WTC11 (cell line): ENCODE results near the gene ZEB2. TPM values are rescaled to one million over a fixed set of nuclear protein-coding genes. Genes with fewer than 3 reads are reported as not detected.

Source experiments
- ATAC-seq: fragments of 200-7000 bp; cut with Tn5 transposase; 2 replicates; pipeline ENCODE4 v1.10.0; 2021; ENCODE audit warnings: mild to moderate bottlenecking, moderate library complexity
- CTCF ChIA-PET: fragments of 300-600 bp; sonication (Branson Sonifier 250); formaldehyde crosslinking; loops from one replicate; lab custom pipeline; 2021; ENCODE audit warnings: antibody characterized with exemption; lab: Charles Lee
- POLR2A ChIA-PET: fragments of 350-600 bp; sonication (Branson Sonifier 250); formaldehyde crosslinking; loops from one replicate; lab custom pipeline; 2021; ENCODE audit warnings: antibody characterized with exemption; lab: Charles Lee
- DNase-seq: peaks from one replicate; pipeline ENCODE4 v3.0.0; 2021; ENCODE audit warnings: low spot score
- H3K27ac Mint-ChIP-seq: 2 replicates; pipeline ENCODE4 v1.8.0; 2021; ENCODE audit warnings: mixed read lengths
- H3K27me3 Mint-ChIP-seq: 2 replicates; pipeline ENCODE4 v1.8.0; 2021; ENCODE audit warnings: low read depth, mild to moderate bottlenecking, moderate library complexity, mixed read lengths
- H3K36me3 Mint-ChIP-seq: 2 replicates; pipeline ENCODE4 v1.8.0; 2021; ENCODE audit warnings: mixed read lengths
- H3K4me1 Mint-ChIP-seq: 2 replicates; pipeline ENCODE4 v1.8.0; 2022; ENCODE audit warnings: mixed read lengths
- H3K4me3 Mint-ChIP-seq: 2 replicates; pipeline ENCODE4 v1.8.0; 2021; ENCODE audit warnings: mild to moderate bottlenecking, moderate library complexity, mixed read lengths
- H3K9me3 Mint-ChIP-seq: 2 replicates; pipeline ENCODE4 v1.8.0; 2021; ENCODE audit warnings: mixed read lengths
- ERG ChIP-seq: fragments of 250-450 bp; sonication (Bioruptor Pico); IDR thresholded peaks from 2 replicates; pipeline ENCODE4 v1.8.0; 2021; ENCODE audit warnings: mild to moderate bottlenecking
- ESRRA ChIP-seq: sonication (generic); formaldehyde crosslinking; IDR thresholded peaks from 2 replicates; pipeline ENCODE4 v1.8.1; 2022; ENCODE audit warnings: mild to moderate bottlenecking, missing genetic modification reagents, borderline replicate concordance
- ETV6 ChIP-seq: sonication (generic); formaldehyde crosslinking; IDR thresholded peaks from 2 replicates; pipeline ENCODE4 v1.8.1; 2022; ENCODE audit warnings: mild to moderate bottlenecking, missing genetic modification reagents
- FOXJ3 ChIP-seq: sonication (generic); formaldehyde crosslinking; IDR thresholded peaks from 2 replicates; pipeline ENCODE4 v1.9.0; 2021; ENCODE audit warnings: missing genetic modification reagents, mild to moderate bottlenecking, borderline replicate concordance
- HMGA2 ChIP-seq: fragments of 250-450 bp; sonication (Bioruptor Pico); IDR thresholded peaks from 2 replicates; pipeline ENCODE4 v1.4.0; 2021; ENCODE audit warnings: mild to moderate bottlenecking, moderate library complexity
- NFYB ChIP-seq: sonication (generic); formaldehyde crosslinking; conservative IDR thresholded peaks from 2 replicates; pipeline ENCODE4 v1.8.0; 2022; ENCODE audit warnings: low read depth, missing genetic modification reagents
- NR3C1 ChIP-seq: sonication (generic); formaldehyde crosslinking; conservative IDR thresholded peaks from 2 replicates; pipeline ENCODE4 v1.8.1; 2023; ENCODE audit warnings: low read depth, mild to moderate bottlenecking, missing genetic modification reagents
- PRRX2 ChIP-seq: fragments of 250-450 bp; sonication (Bioruptor Pico); IDR thresholded peaks from 2 replicates; pipeline ENCODE4 v1.8.0; 2021; ENCODE audit warnings: mild to moderate bottlenecking
- RORB ChIP-seq: fragments of 250-450 bp; sonication (Bioruptor Pico); IDR thresholded peaks from 2 replicates; pipeline ENCODE4 v1.9.0; 2021; ENCODE audit warnings: mild to moderate bottlenecking
- STAT6 ChIP-seq: sonication (generic); formaldehyde crosslinking; conservative IDR thresholded peaks from 2 replicates; pipeline ENCODE4 v1.8.1; 2023; ENCODE audit warnings: mild to moderate bottlenecking, low read depth, missing genetic modification reagents, moderate library complexity
- TCF7 ChIP-seq: sonication (generic); formaldehyde crosslinking; IDR thresholded peaks from 2 replicates; pipeline ENCODE4 v1.8.0; 2022; ENCODE audit warnings: mild to moderate bottlenecking, low read depth, missing genetic modification reagents, moderate library complexity
- TEAD1 ChIP-seq: sonication (generic); formaldehyde crosslinking; IDR thresholded peaks from 2 replicates; pipeline ENCODE4 v1.8.0; 2022; ENCODE audit warnings: mild to moderate bottlenecking, missing genetic modification reagents
- TP53 ChIP-seq: sonication (generic); formaldehyde crosslinking; IDR thresholded peaks from 2 replicates; pipeline ENCODE4 v1.8.1; 2023; ENCODE audit warnings: mild to moderate bottlenecking, missing genetic modification reagents
- ZNF121 ChIP-seq: sonication (generic); formaldehyde crosslinking; IDR thresholded peaks from 2 replicates; pipeline ENCODE4 v1.8.0; 2023; ENCODE audit warnings: missing genetic modification reagents
- ZNF138 ChIP-seq: sonication (generic); formaldehyde crosslinking; conservative IDR thresholded peaks from 2 replicates; pipeline ENCODE4 v1.8.1; 2022; ENCODE audit warnings: mild to moderate bottlenecking, moderate library complexity, missing genetic modification reagents
- ZNF263 ChIP-seq: sonication (generic); formaldehyde crosslinking; IDR thresholded peaks from 2 replicates; pipeline ENCODE4 v1.8.1; 2022; ENCODE audit warnings: low read depth, mild to moderate bottlenecking, moderate library complexity, missing genetic modification reagents
- ZNF317 ChIP-seq: sonication (generic); formaldehyde crosslinking; IDR thresholded peaks from 2 replicates; pipeline ENCODE4 v1.8.1; 2023; ENCODE audit warnings: low read depth, mild to moderate bottlenecking, moderate library complexity, missing genetic modification reagents, borderline replicate concordance
- total RNA-seq: library from RNA; stranded (reverse); gene quantifications from 3 replicates; pipeline ENCODE4 v1.2.3, GENCODE V29; 2021
- TF ChIP-seq, protein P1 (sequence below): fragments of 250-450 bp; sonication (Bioruptor Pico); IDR thresholded peaks from 2 replicates; pipeline ENCODE4 v1.9.0; 2021; ENCODE audit warnings: mild to moderate bottlenecking
- TF ChIP-seq, protein P2 (sequence below): sonication (generic); formaldehyde crosslinking; IDR thresholded peaks from 2 replicates; pipeline ENCODE4 v1.8.0; 2022; ENCODE audit warnings: mild to moderate bottlenecking, missing genetic modification reagents
- TF ChIP-seq, protein P3 (sequence below): sonication (generic); formaldehyde crosslinking; IDR thresholded peaks from 2 replicates; pipeline ENCODE4 v1.8.0; 2023; ENCODE audit warnings: mild to moderate bottlenecking, missing genetic modification reagents

ZEB2 gene
- total RNA-seq, 1 experiment from 2014 or later = 0.42 TPM

DNA sequence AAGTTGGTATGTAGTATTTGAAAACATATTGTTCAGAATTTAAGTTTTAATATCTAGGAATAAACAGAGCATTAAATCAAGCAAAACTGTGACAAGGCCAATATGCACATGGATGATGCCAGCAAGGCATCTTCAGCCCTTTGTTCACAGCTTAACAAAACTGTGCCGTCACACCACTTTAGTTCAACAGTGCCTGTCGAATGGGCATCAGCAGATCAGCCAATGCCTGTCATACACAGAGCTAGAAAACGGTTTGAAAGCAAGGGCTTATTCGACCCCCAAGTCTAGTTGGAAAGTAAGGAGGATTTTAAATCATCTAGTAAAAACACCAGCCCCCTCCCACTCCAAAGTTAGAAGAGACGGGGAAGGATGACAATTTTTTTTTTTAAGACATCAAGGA lies 16.7 kb downstream of the ZEB2 start:
- Mint-ChIP-seq H3K27me3 (peaks cover 10% of the 10 kb centered on the region), H3K4me3 (no peak overlapping the region), H3K9me3 (no peaks in the 10 kb centered on the region), H3K36me3 (no peaks in the 10 kb centered on the region), H3K27ac (no peak overlapping the region), H3K4me1 (peaks cover 53% of the 10 kb centered on the region)
- ChIA-PET POLR2A (no interaction called here), CTCF (interaction anchor here (0.7 to 2.6 kb wide), 4 partner anchors 54 to 775 kb away, joined by 3 to 20 read pairs (median 6); no protein-coding TSS in a partner anchor)
- ATAC-seq (no peak), DNase-seq (no peak)
- TF ChIP-seq PRRX2 (CRISPR knock-in tag) (no peak), TCF7 (no peak), ERG (CRISPR knock-in tag) (no peak), TP53 (CRISPR knock-in tag) (no peak), RORB (CRISPR knock-in tag) (no peak), HMGA2 (CRISPR knock-in tag) (no peak), FOXJ3 (CRISPR knock-in tag) (no peak), ZNF138 (CRISPR knock-in tag) (no peak), ZNF121 (no peak), ZNF317 (no peak), TEAD1 (CRISPR knock-in tag) (no peak), ESRRA (no peak), ETV6 (no peak), NFYB (CRISPR knock-in tag) (no peak), NR3C1 (CRISPR knock-in tag) (no peak), ZNF263 (CRISPR knock-in tag) (no peak), STAT6 (CRISPR knock-in tag) (no peak)
- TF ChIP-seq, protein P1, sequence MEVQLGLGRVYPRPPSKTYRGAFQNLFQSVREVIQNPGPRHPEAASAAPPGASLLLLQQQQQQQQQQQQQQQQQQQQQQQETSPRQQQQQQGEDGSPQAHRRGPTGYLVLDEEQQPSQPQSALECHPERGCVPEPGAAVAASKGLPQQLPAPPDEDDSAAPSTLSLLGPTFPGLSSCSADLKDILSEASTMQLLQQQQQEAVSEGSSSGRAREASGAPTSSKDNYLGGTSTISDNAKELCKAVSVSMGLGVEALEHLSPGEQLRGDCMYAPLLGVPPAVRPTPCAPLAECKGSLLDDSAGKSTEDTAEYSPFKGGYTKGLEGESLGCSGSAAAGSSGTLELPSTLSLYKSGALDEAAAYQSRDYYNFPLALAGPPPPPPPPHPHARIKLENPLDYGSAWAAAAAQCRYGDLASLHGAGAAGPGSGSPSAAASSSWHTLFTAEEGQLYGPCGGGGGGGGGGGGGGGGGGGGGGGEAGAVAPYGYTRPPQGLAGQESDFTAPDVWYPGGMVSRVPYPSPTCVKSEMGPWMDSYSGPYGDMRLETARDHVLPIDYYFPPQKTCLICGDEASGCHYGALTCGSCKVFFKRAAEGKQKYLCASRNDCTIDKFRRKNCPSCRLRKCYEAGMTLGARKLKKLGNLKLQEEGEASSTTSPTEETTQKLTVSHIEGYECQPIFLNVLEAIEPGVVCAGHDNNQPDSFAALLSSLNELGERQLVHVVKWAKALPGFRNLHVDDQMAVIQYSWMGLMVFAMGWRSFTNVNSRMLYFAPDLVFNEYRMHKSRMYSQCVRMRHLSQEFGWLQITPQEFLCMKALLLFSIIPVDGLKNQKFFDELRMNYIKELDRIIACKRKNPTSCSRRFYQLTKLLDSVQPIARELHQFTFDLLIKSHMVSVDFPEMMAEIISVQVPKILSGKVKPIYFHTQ = no peak
- TF ChIP-seq, protein P2, sequence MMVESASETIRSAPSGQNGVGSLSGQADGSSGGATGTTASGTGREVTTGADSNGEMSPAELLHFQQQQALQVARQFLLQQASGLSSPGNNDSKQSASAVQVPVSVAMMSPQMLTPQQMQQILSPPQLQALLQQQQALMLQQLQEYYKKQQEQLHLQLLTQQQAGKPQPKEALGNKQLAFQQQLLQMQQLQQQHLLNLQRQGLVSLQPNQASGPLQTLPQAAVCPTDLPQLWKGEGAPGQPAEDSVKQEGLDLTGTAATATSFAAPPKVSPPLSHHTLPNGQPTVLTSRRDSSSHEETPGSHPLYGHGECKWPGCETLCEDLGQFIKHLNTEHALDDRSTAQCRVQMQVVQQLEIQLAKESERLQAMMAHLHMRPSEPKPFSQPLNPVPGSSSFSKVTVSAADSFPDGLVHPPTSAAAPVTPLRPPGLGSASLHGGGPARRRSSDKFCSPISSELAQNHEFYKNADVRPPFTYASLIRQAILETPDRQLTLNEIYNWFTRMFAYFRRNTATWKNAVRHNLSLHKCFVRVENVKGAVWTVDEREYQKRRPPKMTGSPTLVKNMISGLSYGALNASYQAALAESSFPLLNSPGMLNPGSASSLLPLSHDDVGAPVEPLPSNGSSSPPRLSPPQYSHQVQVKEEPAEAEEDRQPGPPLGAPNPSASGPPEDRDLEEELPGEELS (CRISPR knock-in tag) = no peak
- TF ChIP-seq, protein P3, sequence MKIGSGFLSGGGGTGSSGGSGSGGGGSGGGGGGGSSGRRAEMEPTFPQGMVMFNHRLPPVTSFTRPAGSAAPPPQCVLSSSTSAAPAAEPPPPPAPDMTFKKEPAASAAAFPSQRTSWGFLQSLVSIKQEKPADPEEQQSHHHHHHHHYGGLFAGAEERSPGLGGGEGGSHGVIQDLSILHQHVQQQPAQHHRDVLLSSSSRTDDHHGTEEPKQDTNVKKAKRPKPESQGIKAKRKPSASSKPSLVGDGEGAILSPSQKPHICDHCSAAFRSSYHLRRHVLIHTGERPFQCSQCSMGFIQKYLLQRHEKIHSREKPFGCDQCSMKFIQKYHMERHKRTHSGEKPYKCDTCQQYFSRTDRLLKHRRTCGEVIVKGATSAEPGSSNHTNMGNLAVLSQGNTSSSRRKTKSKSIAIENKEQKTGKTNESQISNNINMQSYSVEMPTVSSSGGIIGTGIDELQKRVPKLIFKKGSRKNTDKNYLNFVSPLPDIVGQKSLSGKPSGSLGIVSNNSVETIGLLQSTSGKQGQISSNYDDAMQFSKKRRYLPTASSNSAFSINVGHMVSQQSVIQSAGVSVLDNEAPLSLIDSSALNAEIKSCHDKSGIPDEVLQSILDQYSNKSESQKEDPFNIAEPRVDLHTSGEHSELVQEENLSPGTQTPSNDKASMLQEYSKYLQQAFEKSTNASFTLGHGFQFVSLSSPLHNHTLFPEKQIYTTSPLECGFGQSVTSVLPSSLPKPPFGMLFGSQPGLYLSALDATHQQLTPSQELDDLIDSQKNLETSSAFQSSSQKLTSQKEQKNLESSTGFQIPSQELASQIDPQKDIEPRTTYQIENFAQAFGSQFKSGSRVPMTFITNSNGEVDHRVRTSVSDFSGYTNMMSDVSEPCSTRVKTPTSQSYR (CRISPR knock-in tag) = no peak
